Measurements from ENCODE around the gene PCDHGA9.
"Not testable (repeated sequence)": the region's sequence is repeated elsewhere in the genome, so short reads cannot be mapped to it uniquely, and the experiment has no call there.

Gene PCDHGA9

DNA sequence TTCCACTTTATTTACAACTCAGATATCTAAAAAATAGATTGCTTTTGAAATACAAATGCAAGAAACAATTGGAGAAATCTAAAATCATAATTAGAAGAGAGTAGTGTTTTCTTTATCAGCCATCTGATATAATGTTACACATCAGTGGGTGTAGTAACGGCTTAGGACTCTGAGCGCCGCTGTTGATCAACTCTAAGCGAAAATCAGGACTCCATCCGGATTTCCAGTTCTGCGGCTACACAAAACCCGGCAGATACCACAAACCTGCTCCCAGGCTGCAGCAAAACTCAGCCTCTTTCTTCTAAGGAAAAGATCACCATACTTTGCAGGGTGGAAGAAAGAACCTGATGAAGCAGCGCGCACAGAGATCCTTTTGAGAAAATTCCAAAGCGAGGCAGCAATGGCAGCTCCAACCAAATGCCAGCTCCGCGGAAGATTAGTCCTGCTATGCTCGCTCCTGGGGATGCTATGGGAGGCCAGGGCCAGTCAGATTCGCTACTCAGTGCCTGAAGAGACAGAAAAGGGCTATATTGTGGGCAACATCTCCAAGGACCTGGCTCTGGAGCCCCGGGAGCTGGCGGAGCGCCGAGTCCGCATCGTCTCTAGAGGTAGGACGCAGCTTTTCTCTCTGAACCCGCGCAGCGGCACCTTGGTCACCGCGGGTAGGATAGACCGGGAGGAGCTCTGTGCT, at the start of gene PCDHGA9:
Gene PCDHGA9 (plus strand): TSS at position 226 of the 691 bp plus-strand sequence. CDS start 175 bp downstream, at position 401.
- DNase-seq (ENCODE audit: low read depth, low spot score) = no peak

DNA sequence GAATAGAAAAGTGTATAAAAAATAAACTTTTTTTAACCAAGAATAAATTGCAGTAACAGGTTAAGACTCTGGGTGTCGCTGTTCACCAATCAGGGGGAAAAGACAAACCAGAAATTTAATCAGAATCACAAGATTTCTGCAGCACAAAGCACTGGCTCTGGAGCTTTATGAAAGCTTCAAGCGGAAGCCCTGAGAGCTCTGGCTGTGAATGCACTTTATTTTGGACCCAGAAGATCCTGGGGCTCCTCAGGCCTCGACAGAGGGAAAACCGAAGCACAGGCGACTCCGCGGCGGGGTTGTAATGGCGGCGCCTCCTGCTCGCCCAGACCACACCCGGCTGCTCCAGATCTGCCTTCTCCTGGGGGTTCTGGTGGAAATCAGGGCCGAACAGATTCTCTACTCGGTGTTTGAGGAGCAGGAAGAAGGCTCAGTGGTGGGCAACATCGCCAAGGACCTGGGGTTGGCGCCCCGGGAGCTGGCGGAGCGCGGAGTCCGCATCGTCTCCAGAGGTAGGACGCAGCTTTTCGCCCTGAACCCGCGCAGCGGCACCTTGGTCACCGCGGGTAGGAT, 47.6 kb upstream of the PCDHGA9 start, which contains the start of gene PCDHGA4:
Gene PCDHGA4 (plus strand): TSS at position 122 of the 570 bp plus-strand sequence. CDS start 87 bp downstream, at position 209.
- no peak for DNase-seq (ENCODE audit: low read depth, low spot score)

DNA sequence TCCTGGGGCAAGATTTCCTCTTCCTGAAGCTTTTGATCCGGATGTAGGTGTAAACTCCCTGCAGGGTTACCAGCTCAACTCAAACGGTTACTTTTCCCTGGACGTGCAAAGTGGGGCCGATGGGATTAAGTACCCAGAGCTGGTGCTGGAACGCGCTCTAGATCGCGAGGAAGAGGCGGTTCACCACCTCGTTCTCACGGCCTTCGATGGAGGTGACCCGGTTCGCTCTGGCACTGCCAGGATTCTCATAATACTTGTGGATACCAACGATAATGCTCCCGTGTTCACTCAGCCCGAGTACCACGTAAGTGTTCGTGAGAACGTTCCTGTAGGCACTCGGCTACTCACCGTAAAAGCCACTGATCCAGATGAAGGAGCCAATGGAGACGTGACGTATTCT, 46.9 kb upstream of the PCDHGA9 start:
- no peak for DNase-seq (ENCODE audit: low read depth, low spot score)

DNA sequence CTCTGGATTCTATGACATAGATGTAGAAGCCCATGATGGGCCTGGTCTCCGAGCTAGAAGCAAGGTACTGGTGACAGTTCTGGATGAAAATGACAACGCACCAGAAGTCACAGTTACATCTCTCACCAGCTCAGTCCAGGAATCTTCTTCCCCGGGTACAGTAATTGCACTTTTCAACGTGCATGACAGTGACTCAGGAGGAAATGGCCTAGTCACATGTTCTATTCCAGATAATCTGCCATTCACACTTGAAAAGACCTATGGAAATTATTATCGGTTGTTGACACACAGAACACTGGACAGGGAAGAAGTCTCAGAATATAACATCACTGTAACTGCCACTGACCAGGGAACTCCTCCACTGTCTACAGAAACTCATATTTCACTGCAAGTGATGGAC, 46.4 kb upstream of the PCDHGA9 start:
- DNase-seq (ENCODE audit: low read depth, low spot score) = no peak

DNA sequence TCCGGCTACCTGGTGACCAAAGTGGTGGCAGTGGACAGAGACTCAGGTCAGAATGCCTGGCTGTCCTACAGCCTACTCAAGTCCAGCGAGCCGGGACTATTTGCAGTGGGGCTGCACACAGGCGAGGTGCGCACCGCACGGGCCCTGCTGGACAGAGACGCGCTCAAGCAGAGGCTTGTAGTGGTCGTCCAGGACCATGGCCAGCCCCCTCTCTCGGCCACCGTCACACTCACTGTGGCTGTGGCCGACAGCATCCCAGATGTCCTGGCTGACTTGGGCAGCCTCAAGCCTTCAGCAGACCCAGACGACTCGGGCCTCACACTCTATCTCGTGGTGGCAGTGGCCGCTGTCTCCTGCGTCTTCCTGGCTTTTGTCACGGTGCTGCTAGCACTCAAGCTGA, 45.6 kb upstream of the PCDHGA9 start:
- DNase-seq (ENCODE audit: low read depth, low spot score) = no peak

DNA sequence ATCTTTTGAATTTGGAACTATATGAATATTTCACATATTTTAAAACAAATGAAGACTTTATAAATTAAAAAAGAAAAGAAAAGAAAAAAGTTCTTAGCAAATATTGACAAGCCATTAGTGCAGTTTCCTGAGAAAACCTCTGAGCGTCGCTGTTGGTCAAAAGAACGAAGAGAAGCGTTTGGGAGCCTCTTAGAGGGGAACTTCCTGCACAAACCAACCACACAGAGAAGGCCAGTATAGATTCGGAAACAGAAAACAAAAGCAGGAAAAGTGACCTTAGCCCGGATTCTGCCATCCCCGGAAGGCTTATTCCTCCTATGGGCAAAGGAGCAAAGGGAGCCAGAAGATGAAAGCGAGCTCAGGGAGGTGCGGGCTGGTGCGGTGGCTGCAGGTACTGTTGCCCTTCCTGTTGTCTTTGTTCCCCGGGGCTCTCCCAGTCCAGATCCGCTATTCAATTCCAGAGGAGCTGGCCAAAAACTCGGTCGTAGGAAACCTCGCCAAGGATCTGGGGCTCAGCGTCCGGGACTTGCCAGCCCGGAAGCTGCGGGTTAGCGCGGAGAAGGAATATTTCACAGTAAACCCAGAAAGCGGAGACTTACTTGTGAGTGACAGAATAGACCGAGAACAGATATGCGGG, 42.7 kb upstream of the PCDHGA9 start, which contains the start of gene PCDHGB2:
Gene PCDHGB2 (plus strand): TSS at position 205 of the 637 bp plus-strand sequence. CDS start 142 bp downstream, at position 347.
- no peak for DNase-seq (ENCODE audit: low read depth, low spot score)

DNA sequence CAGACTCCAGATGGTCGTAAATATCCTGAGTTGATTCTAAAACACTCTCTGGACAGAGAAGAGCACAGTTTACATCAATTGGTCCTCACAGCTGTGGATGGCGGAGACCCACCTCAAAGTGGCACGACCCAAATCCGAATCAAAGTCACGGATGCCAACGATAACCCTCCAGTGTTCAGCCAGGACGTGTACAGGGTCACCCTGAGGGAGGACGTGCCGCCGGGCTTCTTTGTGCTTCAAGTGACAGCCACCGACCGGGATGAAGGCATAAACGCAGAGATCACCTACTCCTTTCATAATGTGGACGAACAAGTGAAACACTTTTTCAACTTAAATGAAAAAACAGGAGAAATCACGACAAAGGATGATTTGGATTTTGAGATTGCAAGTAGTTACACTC, 41.9 kb upstream of the PCDHGA9 start:
- DNase-seq (ENCODE audit: low read depth, low spot score) = no peak

DNA sequence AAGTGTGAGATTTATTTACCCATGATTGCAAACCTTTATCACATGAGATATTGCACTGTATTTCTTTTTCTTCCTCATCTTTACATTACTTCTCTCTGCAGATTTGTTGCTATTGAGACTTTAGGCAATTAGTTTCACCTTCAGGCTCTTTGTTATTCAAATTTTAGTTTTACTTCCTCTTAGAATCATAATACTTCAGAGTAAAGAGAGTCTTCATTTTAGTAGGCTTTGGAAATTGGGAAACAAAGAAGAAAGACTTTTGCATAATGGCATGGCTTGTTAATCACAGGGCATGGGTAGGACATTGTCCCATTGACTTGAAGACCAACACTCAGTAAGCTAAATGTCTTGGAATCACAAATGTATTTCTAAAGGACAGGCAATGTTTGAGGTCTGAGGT, 39.9 kb upstream of the PCDHGA9 start:
- DNase-seq (ENCODE audit: low read depth, low spot score) = no peak

DNA sequence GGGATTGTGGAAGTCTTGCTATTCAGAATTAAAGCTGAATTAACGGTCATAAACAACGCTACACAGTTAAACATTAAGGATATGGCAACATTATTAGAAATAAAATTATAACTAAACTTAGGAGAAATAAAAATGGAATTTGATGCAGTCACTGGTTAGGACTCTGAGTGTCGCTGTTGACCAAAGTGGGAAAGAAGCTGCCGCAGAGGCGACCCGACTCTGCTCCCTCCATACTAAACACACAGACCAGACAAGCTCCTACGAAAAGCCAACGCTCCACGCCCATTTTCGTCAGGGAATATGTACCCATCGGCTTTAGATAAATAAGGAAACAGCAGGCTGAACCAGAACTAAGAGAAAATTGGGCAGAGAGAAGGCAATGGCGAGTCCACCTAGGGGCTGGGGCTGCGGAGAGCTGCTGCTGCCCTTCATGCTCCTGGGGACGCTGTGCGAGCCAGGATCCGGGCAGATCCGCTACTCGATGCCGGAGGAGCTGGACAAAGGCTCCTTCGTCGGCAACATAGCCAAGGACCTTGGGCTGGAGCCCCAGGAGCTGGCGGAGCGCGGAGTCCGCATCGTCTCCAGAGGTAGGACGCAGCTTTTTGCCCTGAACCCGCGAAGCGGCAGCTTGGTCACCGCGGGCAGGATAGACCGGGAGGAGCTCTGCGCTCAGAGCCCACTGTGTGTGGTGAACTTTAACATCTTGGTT, 38.5 kb upstream of the PCDHGA9 start, which contains the start of gene PCDHGA5:
Gene PCDHGA5 (plus strand): TSS at position 211 of the 709 bp plus-strand sequence. CDS start 169 bp downstream, at position 380.
- DNase-seq (ENCODE audit: low read depth, low spot score) = no peak

DNA sequence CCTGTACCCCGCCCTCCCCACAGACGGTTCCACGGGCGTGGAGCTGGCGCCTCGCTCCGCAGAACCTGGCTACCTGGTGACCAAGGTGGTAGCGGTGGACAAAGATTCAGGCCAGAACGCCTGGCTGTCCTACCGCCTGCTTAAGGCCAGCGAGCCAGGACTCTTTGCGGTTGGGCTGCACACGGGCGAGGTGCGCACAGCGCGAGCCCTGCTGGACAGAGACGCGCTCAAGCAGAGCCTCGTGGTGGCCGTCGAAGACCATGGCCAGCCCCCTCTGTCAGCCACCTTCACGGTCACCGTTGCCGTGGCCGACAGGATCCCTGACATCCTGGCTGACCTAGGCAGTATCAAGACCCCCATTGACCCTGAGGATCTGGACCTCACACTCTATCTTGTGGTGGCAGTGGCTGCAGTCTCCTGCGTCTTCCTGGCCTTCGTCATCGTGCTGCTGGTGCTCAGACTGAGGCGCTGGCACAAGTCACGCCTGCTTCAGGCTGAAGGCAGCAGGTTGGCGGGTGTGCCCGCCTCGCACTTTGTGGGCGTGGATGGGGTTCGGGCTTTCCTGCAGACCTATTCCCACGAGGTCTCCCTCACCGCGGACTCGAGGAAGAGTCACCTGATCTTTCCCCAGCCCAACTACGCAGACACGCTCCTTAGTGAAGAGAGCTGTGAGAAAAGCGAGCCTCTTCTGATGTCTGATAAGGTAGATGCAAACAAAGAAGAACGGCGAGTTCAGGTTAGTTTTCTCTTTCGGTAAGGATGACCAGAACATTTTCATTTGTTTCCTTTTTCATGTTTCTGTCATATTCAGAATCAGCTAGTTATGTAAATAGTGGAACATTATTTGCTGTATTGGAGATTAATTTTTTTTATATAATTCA, 36.3 kb upstream of the PCDHGA9 start:
- no peak for DNase-seq (ENCODE audit: low read depth, low spot score)

DNA sequence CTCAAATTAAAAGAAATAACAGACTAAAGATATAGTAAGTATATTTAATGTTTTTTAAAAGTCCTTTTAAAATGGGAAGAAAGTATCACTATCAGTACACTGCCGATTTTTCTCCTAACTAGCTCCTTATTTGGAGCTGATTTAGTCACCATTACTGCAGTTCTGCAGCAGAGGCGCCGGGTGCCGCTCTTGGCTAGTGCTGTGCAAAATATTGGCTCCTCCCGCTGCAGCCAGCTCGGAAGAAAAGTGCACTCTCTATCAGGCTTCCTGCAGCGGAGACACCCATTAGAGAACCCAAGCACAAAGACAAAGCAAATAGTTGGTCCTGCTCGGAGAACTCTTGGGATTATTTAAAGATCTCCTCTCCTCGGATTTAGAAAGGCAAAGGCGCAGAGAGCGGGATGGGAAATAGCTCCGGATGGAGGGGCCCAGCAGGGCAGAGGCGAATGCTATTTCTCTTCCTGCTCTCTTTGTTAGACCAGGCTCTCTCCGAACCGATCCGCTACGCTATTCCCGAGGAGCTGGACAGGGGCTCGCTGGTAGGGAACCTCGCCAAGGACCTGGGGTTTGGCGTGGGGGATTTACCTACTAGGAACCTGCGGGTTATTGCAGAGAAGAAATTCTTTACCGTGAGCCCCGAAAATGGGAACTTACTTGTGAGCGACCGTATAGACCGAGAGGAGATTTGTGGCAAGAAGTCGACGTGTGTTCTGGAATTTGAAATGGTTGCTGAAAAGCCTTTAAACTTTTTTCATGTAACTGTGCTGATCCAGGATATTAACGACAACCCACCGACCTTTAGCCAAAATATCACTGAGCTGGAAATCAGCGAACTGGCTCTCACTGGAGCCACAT, 32.4 kb upstream of the PCDHGA9 start, which contains the start of gene PCDHGB3:
Gene PCDHGB3 (plus strand): TSS at position 249 of the 855 bp plus-strand sequence. CDS start 153 bp downstream, at position 402.
- no peak for DNase-seq (ENCODE audit: low read depth, low spot score)

DNA sequence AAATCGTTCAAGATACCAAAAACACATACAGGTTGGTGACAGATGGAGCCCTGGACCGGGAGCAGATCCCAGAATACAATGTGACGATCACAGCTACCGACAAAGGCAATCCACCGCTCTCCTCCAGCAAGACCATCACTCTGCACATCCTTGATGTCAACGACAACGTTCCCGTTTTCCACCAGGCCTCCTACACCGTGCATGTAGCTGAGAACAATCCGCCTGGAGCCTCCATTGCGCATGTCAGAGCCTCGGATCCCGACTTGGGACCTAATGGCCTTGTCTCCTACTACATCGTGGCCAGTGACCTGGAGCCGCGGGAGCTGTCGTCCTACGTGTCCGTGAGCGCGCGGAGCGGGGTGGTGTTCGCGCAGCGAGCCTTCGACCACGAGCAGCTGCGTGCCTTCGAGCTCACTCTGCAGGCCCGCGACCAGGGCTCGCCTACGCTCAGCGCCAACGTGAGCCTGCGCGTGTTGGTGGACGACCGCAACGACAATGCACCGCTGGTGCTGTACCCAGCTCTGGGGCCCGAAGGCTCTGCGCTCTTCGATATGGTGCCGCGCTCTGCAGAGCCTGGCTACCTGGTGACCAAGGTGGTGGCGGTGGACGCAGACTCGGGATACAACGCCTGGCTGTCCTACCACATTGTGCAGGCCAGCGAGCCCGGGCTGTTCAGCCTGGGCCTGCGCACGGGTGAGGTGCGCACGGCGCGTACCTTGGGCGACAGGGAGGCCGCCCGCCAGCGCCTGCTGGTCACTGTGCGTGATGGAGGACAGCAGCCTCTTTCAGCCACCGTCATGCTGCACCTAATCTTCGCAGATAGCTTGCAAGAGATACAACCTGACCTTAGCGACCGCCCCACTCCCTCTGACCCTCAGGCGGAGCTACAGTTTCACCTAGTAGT, 30.8 kb upstream of the PCDHGA9 start:
- DNase-seq (ENCODE audit: low read depth, low spot score) = no peak

DNA sequence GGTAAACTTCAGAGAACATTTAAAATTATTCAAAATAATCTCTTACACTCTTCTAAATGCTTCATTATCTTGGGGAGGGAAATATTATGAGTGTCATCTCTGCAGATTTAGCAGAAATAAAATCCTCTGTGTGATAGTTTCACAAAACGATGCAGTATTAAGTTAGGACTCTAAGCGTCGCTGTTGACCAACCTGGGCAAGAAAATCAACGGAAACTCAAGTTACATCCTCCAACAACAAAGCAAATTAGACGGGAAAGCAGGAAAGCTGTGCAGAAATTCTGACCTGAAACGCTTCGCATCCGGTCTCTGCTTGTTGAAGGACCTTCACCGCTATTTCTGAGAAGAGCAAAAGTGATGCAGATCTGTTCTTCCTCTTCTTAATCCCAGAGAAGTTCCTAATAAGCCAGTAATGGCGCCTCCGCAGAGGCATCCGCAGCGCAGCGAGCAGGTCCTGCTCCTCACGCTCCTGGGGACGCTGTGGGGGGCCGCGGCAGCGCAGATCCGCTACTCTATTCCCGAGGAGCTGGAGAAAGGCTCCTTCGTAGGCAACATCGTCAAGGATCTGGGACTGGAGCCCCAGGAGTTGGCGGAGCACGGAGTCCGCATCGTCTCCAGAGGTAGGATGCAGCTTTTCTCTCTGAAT, 28.8 kb upstream of the PCDHGA9 start, which contains the start of gene PCDHGA6:
Gene PCDHGA6 (plus strand): TSS at position 219 of the 645 bp plus-strand sequence. CDS start 193 bp downstream, at position 412.
- no peak for DNase-seq (ENCODE audit: low read depth, low spot score)

DNA sequence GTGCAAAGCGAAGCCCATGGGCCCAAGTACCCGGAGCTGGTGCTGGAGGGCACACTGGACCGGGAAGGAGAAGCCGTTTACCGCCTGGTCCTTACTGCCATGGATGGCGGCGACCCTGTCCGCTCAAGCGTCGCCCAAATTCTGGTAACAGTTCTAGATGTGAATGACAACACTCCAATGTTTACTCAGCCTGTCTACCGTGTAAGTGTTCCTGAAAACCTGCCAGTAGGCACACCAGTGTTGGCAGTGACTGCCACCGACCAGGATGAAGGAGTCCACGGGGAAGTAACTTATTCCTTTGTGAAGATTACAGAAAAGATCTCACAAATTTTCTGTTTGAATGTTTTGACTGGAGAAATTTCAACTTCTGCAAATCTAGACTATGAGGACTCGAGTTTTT, 28.0 kb upstream of the PCDHGA9 start:
- no peak for DNase-seq (ENCODE audit: low read depth, low spot score)

DNA sequence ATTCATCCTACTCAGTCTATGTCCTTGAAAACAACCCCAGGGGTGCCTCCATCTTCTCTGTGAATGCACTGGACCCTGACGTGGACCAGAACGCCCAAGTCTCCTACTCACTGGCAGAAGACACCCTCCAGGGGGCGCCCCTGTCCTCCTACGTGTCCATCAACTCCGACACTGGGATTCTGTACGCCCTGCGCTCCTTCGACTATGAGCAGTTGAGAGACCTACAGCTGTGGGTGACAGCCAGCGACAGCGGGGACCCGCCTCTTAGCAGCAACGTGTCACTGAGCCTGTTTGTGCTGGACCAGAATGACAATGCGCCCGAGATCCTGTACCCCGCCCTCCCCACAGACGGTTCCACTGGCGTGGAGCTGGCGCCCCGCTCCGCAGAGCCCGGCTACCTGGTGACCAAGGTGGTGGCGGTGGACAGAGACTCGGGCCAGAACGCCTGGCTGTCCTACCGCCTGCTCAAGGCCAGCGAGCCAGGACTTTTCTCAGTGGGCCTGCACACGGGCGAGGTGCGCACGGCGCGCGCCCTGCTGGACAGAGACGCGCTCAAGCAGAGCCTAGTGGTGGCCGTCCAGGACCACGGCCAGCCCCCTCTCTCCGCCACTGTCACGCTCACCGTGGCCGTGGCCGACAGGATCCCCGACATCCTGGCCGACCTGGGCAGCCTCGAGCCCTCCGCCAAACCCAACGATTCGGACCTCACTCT, 27.0 kb upstream of the PCDHGA9 start:
- DNase-seq (ENCODE audit: low read depth, low spot score) = not testable (repeated sequence)

DNA sequence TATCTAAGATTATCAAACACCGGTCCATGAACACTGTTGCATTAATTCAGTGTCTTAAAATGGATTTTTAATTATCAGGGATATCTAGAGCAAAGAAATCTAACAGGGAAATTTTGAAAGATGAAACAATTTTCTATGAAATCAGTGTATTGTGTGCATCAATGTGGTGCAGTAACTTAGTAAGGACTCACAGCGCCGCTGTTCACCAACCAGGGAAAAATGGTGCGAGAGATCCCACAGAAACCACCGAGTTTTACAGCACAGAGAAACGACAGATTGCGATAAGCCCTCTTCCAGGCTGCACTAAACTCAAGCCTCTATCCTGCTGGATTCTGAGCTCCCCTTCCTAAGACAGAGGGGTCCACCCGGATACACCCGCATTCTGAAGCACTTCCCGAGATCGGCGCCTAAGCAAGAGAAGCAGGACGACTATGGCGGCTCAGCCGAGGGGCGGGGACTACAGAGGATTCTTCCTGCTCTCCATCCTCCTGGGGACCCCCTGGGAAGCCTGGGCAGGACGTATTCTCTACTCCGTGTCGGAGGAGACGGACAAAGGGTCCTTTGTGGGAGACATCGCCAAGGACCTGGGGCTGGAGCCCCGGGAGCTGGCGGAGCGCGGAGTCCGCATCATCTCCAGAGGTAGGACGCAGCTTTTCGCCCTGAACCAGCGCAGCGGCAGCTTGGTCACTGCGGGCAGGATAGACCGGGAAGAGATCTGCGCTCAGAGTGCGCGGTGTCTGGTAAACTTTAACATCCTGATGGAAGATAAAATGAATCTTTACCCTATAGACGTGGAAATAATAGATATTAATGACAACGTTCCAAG, 19.9 kb upstream of the PCDHGA9 start, which contains the start of gene PCDHGA7:
Gene PCDHGA7 (plus strand): TSS at position 274 of the 826 bp plus-strand sequence. CDS start 158 bp downstream, at position 432.
- no peak for DNase-seq (ENCODE audit: low read depth, low spot score)

All from smooth muscle cell of the brain vasculature (primary cell).